HEK293T (cell line): ENCODE data around the gene ZNF217.
"Not testable (repeated sequence)": the region's sequence is repeated elsewhere in the genome, so short reads cannot be mapped to it uniquely, and the experiment has no call there.

Source experiments
- ARNT ChIP-seq: fragments of 450-650 bp; IDR thresholded peaks from 2 replicates; pipeline ENCODE4 v1.6.1; 2017; ENCODE audit warnings: mild to moderate bottlenecking
- BHLHE40 ChIP-seq: fragments of 450-650 bp; IDR thresholded peaks from 2 replicates; pipeline ENCODE4 v1.6.1; 2016; ENCODE audit warnings: mild to moderate bottlenecking, moderate library complexity, borderline replicate concordance
- CTBP1 ChIP-seq: fragments of 450-650 bp; IDR thresholded peaks from 2 replicates; pipeline ENCODE4 v1.6.1; 2016; ENCODE audit warnings: borderline replicate concordance
- ELF4 ChIP-seq: fragments of 450-650 bp; IDR thresholded peaks from 2 replicates; pipeline ENCODE4 v1.6.1; 2017; ENCODE audit warnings: antibody characterized with exemption
- FOXA1 ChIP-seq: fragments of 450-650 bp; IDR thresholded peaks from 2 replicates; pipeline ENCODE4 v1.6.1; 2016; ENCODE audit warnings: mild to moderate bottlenecking
- FOXK2 ChIP-seq: fragments of 450-650 bp; IDR thresholded peaks from 2 replicates; pipeline ENCODE4 v1.6.1; 2016; ENCODE audit warnings: mild to moderate bottlenecking
- FOXM1 ChIP-seq: fragments of 450-650 bp; IDR thresholded peaks from 2 replicates; pipeline ENCODE4 v1.6.1; 2017; ENCODE audit warnings: mild to moderate bottlenecking, borderline replicate concordance
- HDGF ChIP-seq: fragments of 450-650 bp; IDR thresholded peaks from 2 replicates; pipeline ENCODE4 v1.6.1; 2017; ENCODE audit warnings: antibody characterized with exemption, borderline replicate concordance
- NFRKB ChIP-seq: fragments of 450-650 bp; IDR thresholded peaks from 2 replicates; pipeline ENCODE4 v1.6.1; 2016; ENCODE audit warnings: mild to moderate bottlenecking, moderate library complexity
- PKNOX1 ChIP-seq: fragments of 450-650 bp; IDR thresholded peaks from 2 replicates; pipeline ENCODE4 v1.6.1; 2016
- SP1 ChIP-seq: fragments of 450-650 bp; IDR thresholded peaks from 2 replicates; pipeline ENCODE4 v1.6.1; 2017
- SUZ12 ChIP-seq: fragments of 450-650 bp; IDR thresholded peaks from 2 replicates; pipeline ENCODE4 v1.6.1; 2016; ENCODE audit warnings: mild to moderate bottlenecking
- TARDBP ChIP-seq: fragments of 450-650 bp; IDR thresholded peaks from 2 replicates; pipeline ENCODE4 v1.6.1; 2016
- ZNF384 ChIP-seq: fragments of 450-650 bp; IDR thresholded peaks from 2 replicates; pipeline ENCODE4 v1.6.1; 2016

GRCh38 chr20:53590122-53590521 is 3.5 kb downstream of the ZNF217 start:
- not testable (repeated sequence) for TF ChIP-seq NFRKB, BHLHE40, FOXM1, FOXA1, SP1, ZNF384, PKNOX1, TARDBP, CTBP1, SUZ12, ARNT, FOXK2, HDGF, ELF4
